ENCODE data around the gene CYB5R4.

Gene CYB5R4

GRCh38 chr6:83985715-83986114, 126.2 kb downstream of the CYB5R4 start:
- DNase-seq, result no peak

- DNase-seq, result no peak
These were observed 138.6 kb downstream of the CYB5R4 start for GRCh38 chr6:83998021-83998584.

- DNase-seq, result no peak
These were observed 141.6 kb downstream of the CYB5R4 start for GRCh38 chr6:84001119-84001518.

GRCh38 chr6:84002226-84002625, 142.7 kb downstream of the CYB5R4 start:
- DNase-seq, result no peak

- no peak for DNase-seq
These were observed 143.6 kb downstream of the CYB5R4 start for GRCh38 chr6:84003131-84003530.

- DNase-seq, result no peak
These were observed 144.2 kb downstream of the CYB5R4 start for GRCh38 chr6:84003654-84004053.

- no peak for DNase-seq
These were observed 148.4 kb downstream of the CYB5R4 start for GRCh38 chr6:84007871-84008270.

GRCh38 chr6:84013354-84013753, 153.9 kb downstream of the CYB5R4 start:
- DNase-seq, result no peak

GRCh38 chr6:84013931-84014330, 154.4 kb downstream of the CYB5R4 start:
- DNase-seq, result no peak

- no peak for DNase-seq
These were observed 156.5 kb downstream of the CYB5R4 start for GRCh38 chr6:84016029-84016428.

All from bone marrow (tissue), 2 donors.